OCI-M2 (cell line): ENCODE results near the gene TAF1C.

ENCODE experiments used
- DNase-seq: peaks from one replicate; lab custom pipeline; 2025; ENCODE audit not compliant: unreplicated experiment; lab: John Stamatoyannopoulos, UW

TAF1C gene

DNA sequence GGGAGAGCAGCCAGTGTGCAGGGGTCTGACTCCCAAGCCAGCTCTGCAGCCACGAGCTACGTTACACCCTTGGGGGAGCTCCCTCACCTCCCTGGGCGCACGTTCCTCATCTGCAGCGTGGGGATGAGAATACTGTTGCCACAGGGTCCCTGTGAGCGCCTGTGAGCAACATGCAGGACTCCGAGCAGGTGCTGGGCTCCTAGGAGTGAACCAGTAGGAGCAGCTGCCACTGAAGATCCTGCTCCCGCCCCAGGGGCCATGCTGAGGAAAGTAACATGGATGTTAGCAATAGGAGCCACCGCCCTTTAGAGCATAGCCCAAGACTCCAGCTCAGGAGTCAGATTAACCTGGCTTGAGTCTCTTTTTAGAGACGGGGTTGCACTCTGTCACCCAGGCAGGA lies 25.8 kb downstream of the TAF1C start:
- DNase-seq = no peak

DNA sequence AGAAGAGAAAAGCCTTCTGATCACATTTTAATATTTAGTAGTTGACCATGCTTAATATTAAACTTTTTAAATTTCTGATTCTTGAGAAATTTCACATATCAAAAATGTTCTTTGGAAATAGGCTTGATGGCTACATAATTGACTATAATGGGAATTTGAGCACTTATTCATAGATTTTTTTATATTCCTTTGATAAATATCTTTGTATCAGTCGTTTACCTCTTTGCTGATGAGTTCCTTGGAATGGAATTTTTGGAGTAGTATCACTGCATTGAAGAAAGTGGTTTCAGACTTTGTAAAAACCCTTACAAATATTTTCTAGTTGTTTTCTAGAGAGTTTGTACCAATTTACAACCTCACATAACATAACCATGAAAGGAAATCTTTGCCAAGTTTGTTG lies 27.1 kb downstream of the TAF1C start:
- no peak for DNase-seq

DNA sequence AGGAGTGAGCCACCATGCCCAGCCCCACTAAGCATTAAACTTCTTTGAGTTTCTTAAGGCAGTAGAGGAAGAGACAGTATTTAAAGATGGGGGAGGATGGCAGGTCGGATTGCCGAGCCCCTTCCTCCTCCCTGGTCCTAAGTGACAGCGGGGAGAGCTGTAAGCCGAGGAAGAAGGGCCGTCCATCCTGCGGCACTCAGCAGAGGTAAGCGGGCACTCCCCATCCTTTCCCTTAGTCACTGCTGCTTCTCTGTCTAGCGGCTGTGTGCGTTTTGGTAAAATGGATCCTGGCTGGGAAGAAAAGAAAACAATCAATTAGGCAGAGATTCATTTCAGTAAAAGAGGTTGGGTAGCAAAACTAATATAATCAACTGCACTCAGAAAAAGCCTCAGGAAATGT lies 27.9 kb downstream of the TAF1C start:
- DNase-seq = no peak

DNA sequence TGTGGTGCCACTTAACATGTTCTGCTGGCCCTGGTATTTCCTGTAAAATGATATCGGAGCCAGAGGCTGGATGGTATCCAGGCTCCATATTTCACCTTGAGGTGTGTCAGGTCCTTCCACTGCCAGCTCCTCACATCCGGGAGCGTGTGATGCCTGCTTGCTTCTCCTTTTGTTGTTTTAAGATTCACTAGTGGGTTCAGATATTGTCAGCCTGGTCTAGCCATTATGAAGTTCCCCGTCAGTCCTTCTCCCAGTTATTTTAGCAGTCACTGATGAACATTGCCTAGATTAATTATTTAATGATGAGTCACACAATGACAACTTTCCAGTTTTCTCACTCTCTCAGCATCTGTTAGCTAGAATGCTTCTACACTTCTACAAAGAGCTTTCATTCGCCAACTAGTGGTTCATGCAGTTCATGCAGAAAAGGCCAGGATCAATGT lies 30.5 kb downstream of the TAF1C start:
- no peak for DNase-seq

DNA sequence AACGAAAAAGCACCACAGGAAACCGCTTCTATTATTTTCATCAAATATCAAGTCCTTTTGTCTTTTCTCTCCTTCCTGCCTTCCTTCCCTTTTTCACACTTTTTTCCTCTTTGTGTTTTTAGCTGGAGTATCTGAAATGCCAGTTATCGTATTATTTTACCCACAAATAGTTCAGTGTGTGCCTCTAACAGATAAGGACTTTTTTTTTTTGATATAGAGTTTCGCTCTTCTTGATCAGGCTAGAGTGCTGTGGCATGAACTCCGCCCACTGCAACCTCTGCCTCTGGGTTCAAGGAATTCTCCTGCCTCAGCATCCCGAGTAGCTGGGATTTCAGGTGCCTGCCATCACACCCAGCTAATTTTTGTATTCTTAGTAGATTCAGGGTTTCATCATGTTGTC lies 31.1 kb downstream of the TAF1C start:
- no peak for DNase-seq

DNA sequence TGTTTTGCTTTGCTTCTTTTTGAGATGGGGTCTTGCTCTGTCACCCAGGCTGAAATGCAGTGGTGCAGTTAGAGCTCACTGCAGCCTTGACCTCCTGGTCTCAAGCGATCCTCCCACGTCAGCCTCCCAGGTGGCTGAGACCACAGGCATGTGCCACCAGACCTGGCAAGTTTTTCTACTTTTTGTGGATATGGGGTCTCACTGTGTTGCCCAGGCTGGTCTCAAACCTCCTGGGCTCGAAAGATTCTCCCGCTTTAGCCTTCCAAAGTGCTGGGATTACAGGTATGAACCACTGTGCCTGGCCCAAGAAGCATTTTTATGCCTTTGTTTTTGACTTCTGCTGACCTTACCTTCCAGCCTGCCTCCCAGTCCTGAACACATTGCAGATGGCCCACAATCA lies 31.6 kb downstream of the TAF1C start:
- DNase-seq = no peak

DNA sequence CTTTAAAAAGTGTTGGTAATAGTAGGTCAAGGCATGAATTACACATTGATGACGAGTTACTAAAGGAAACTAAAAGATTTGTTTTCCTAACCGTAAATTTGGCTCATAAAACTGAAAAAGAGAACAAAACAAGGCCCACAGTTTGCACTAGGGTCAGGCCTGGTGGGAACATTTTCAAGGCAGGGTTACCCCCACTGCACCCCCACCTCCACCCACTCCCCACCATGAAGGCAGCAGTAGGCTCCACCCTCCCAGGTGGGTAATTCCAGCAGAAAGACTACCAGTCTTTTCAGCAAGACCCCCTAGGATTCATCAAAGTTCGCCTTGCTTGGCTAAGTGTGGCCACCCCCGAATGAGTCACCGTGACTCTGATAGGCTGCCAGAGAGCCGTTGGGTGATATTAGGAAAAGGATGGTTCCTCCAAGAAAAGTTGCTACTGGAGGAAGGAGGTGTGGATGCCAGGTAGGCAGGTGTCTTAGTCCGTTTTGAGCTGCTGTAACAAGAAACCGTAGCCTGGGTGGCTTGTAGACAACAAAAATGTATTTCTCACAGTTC lies 33.1 kb downstream of the TAF1C start:
- DNase-seq = no peak

DNA sequence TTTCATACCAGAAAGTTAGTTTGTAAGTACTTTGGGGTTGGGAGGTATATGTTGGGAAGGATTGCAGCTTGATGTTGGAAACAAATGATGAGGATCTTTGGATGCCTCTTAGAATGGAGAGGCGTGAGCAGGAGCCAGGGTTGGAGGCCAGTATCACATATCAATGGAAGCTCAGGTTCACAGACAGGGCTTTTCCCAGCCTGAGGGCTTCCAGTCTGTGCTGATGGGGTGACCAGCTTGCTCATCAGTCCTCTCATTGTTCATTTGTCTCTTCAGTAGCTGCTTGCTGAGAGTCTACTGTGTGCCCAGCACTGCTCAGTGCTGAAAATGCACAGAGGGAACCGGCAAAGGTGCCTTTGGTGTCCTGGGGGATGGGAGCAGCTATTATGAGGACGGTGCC lies 35.9 kb downstream of the TAF1C start:
- no peak for DNase-seq

DNA sequence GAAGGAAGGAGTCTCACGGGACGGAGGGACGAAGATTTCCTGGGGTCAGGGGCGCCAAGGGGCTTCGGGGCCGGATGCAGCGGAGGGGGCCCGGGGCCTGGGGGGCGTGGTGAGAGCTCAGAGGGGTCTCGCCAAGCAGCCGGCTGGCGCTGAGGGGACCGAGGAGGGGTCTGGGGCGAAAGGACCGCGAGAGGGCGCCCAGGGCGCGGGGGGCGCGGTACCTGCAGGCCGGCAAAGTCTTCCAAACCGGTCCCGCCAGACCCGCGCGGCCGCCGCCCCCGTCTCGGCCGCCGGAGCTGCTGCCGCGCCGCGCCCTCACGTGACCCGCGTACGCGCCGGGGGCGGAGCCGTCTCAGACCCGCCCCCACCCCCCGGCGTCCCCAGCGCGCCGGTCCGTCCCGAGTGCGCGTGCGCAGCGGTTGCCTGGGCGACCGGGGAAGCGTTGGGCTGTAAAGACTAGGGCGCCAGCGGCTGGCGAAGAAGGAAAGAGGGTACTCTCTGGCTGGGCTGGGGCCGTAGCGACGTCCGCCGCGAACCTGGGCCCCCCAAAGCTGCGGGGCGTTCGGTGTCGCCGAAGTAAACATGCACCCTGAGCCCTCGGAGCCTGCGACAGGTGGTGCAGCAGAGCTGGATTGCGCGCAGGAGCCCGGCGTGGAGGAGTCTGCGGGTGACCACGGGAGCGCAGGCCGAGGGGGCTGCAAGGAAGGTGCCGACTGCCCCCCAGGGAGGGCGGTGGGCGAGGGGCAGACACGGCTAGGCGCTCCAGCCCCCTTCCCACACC lies 41.8 kb downstream of the TAF1C start, which contains the start of the genes DNAAF1 and HSDL1:
DNAAF1 (plus strand) TSS at position 450 of the 781 bp plus-strand sequence; CDS start at position 583, 133 bp downstream.
HSDL1 (minus strand) TSS at position 319 of the 781 bp plus-strand sequence. CDS start 13,856 bp downstream, outside the sequence.
- no peak for DNase-seq

DNA sequence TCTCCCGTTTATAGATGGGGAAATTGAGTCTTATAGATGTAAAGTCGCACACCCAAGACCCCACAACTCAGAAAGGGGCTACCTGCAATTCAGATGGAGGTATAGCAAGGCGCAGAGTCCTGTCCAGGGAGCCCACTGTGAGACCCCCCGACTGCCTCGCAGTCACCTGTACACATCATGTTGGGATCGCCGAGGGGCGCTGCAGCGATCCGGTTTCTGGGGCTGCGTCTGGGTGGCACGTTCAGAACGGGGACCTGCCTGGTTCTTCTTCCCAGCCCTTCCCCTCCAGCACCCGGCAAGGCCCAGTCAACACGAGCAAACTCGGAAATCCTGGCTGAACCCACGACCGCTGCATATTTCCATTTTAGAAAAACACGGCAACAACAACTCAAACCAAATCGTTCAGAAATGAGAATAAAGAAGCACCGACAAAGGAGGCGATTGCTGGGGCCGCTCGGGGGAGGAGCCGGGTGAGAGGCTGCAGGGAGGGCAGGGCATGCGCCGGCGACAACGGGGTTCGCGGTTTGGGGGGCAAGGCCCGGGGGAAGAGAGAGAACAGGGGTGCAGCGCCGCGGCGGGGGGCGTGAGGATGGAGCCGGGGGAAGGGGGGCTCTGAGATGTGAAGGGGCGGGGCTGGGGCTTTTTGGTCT lies 42.5 kb downstream of the TAF1C start:
- no peak for DNase-seq

DNA sequence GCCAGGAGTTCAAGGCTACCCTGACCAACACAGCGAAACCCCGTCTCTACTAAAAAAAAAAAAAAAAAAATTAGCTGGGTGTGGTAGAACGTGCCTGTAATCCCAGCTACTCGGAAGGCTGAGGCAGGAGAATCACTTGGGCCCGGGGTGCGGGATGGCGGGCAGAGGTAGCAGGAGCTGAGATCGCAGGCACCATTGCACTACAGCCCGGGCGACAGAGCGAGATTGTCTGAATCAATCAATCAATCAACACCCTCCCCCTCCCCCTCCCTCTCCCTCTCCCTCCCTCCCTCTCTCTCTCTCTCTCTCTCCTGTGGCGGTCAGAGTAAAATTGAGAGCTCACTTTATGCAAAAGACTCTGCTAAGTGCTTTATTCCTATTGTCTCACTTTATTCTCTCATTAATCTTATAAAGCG lies 43.1 kb downstream of the TAF1C start:
- no peak for DNase-seq

DNA sequence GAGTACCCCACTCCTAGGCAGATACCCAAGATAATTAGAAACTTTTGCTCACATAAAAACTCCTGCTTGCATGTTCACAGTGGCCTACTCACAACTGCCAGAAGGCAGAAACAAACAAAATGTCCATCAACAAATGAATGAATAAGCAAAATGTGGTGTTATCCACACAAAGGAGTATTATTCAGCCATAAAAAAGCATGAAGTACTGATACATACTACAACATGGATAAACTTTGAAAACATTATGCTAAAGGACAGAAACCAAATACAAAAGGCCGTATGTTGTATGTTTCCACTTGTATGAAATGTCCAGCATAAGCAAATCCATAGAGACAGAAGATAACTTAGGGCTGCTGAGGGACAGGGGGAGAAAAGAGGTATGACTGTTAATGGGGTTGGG lies 43.8 kb downstream of the TAF1C start:
- DNase-seq = no peak

DNA sequence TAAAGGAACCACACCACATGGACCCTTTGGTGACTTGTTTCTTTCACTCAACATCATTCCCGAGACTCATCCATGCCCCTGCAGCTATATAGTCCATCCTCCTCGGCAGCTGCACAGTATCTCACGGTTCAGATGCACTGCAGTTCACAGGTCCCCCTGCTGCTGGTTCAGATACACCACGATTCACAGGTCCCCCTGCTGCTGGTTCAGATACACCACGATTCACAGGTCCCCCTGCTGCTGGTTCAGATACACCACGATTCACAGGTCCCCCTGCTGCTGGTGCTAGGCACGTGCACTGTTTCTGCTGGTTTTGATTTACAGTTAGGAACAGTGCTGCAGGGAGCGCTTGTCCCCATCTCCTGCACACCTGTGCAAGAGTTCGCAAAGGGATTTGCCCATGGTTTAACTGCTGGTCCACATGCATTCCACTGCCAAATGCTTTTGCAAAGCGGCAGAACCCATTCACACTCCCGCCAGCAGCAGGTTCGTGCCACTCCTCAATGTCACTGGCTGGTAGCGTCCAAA lies 45.6 kb downstream of the TAF1C start:
- DNase-seq = no peak

DNA sequence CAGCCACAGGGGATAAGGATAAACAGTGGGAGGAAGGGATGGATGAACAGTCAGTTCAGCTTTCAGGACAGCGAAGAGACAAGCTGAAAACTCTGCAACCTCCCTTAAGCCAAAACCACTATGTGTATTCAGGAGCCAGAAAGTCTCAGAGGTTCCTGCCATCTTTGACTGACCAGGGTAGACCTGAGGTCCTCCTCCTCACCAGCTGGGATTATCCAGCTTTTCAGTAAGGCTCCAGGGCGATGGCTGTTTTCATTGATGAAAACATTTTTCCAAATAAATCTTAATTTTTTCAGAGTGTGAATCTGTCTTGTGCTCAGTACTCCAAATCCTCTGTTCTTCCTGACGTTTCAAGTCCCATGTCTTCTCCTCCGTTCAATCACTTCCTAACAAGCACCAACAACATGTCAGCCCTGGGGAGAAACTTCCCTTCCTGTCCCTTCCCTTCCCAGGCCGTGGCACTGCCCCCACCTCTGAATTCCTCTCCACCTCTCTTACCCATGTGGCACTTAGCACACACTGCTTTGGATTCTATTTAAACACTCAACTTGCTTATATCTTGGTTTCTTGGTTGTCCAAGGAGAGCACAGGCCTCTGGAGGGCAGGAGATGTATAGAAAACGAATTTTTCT lies 47.1 kb downstream of the TAF1C start:
- no peak for DNase-seq

DNA sequence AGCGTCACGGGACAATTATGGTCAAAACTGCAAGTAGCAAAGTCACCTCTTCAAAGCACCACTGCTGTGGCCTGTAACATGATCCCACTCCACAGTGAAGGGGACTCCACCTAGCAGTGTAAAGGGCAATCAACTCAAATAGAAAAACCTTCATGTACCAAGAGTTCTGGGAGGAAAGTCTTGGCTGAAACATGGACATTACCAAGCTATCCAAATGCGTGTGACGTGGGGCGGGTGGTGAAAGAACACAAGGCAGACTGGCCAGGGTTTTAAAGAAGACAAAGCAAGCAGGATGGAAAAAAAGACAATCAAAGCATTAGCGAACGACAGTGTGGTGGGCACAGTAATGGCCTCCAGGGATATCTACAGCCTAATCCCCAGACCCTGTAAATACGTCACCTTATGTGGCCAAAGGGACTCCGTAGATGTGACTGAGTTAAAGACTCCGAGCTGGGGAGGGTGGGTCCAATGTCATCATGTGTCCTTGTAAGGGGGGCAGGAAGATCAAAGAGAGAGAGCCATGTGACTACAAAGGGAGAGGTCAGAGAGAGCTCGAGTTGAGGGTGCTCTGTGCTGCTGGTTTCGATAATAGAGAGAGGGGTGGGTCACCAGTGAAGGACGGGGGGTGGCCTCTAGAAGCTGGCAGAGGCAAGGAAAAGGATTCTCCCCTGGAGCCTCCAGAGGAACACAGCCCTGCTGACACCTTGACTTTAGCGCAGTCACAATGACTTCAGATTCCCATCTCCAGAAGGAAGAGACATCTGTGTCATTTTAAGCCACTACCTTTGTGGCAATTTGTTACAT lies 47.8 kb downstream of the TAF1C start:
- DNase-seq = peak; percentile 29

DNA sequence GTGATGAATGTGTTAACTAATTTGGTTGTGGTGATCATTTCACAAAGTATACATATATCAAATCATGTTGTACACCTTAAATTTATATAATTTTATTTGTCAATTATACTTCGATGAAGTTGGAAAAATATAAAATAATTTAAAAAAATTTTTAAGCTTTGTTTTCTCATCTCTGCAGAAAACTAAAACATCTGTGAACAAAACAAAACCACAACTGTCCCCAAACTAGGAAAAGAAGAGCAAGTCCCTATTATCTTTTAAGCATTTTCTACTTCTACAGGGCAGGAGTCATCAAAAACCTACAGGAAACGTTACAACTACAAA lies 48.4 kb downstream of the TAF1C start:
- DNase-seq = no peak

DNA sequence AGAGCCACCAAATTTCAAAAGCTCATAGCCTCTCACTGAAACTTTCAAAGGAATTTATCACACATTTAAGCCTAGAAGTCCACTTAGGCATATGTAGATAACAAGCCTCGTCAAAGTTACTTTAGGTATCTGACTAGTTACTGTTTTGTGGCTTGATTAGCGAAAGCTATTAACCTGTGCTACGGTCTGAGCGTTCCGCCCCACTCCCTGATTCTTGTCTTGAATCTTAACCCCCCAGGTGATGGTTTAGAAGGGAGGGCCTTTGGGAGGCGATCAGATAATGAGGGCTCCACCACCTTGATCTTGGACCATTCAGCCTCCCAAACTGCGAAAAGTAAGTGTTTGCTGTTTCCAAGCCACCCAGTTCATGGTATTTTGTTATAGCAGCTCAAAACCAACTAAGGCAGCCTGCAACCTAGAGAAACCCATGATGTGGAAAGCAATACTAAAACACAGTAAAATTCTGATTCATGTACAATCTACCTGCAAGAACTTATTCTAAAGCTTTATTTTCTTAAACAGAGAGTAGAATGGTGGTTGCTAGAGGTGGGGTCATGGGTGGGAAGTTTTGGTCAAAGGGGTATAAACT lies 49.0 kb downstream of the TAF1C start:
- no peak for DNase-seq

DNA sequence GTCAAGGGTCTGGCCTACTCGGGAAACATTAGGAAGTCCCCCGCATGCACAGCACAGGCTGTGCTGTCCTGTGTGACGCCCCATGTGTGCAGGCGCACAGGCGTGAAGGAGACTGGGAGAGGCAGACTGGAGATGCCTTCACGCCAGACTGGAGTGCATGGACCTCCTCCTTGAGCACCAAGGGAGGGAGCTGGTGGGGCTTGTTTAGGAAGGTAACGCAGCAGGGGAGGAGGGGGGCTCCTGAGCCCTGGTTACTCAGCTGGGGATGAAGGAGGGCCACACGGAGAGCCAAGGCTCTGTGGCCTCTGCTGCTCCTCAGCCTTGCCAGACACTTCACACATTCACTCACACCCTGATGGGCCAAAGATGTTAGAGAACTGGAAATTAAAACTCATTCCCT lies 49.6 kb downstream of the TAF1C start:
- no peak for DNase-seq

DNA sequence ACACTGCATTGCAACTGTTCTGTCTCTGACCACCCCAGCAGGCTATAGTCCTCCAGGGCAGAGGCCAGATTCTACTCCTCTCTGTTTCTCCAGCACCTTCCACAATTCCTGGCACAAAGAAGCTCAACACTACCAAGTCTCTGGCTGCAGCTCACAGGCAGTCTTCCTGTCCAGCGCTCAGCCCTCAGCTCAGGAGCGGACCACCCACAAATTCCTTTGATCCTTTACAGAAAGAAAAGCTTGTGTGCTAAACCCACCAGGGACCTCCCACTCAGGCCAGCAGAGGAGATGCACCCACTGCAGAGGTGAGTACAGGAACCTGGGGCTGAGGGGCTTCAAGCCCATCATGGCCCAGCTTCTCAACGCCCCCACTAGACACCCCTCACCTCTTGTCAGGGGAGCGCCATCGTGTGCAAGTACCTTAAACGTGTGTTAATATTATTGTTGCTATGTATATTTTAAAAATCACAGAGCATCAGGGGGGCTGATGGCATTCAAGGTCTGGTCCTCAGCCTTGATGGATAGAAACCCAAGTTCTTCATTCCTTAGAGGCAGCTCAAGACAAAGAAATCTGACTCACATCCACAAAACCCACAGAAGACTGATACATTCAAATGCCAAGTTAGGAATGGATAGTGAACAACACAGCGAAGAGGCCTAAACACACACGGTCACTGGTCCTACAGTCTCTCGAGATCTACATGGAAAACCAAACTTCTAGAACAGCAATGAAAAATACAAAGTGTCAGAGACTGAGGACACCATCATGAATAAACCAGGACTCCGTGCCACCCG lies 50.3 kb downstream of the TAF1C start:
- no peak for DNase-seq
